ENCODE measurements around the gene TBC1D22A.

The TBC1D22A gene

DNA sequence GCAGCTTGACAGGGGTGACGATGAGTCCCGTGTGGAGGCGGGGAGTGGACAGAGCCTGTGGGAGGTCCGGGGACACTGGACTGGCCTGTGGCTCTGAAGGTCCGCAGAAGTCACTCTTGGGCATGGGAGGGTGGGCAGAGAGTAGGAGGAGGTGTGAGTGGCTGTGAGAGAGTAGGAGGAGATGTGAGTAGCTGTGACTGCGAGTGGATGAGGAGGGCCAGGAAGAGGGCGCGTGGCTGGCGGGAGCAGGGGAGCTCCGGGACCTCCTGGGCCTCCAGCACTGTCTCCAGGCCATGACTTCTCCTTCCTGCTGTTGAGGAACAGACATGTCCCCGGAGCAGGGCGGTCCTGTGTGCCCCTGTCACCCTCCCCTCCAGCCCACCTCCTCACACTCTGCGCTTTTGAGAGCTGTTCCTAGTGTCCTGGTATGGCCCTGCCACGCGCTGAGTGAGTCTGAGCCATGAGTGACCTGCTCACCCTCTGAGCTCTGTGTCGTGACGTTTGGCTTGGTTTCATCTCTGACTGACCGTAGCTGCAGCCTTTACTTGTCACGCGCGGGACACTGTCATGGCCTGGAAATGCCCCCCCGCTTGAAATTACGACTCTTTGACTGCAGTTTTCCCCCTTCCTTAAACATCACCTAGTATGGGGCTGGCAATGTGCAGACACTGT is 391.5 kb downstream of the TBC1D22A start:
- no peak for DNase-seq (ENCODE audit: low read depth, low spot score)

DNA sequence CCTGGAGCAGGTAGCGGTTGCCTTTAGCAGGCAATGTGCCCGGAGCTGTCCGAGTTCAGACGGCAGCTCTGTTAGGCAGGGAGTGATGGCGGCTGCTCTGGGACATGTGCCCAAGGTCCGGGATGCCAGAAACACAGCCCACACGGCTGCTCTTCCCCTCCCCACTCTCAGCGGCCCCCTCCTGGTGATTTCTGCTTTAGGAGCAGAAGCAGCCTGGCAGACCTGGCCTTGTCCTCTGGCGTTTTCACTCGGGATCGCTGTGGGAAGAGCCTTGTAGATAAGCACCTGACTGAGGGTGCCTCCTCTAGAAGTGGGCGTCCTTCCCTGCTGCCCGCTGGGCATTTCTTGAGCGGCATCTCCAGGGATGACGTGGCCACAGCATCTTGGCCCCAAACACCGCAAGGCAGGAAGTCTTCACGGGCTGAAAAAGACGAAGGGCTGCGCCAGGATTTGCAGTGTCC is 392.2 kb downstream of the TBC1D22A start:
- no peak for DNase-seq (ENCODE audit: low read depth, low spot score)

DNA sequence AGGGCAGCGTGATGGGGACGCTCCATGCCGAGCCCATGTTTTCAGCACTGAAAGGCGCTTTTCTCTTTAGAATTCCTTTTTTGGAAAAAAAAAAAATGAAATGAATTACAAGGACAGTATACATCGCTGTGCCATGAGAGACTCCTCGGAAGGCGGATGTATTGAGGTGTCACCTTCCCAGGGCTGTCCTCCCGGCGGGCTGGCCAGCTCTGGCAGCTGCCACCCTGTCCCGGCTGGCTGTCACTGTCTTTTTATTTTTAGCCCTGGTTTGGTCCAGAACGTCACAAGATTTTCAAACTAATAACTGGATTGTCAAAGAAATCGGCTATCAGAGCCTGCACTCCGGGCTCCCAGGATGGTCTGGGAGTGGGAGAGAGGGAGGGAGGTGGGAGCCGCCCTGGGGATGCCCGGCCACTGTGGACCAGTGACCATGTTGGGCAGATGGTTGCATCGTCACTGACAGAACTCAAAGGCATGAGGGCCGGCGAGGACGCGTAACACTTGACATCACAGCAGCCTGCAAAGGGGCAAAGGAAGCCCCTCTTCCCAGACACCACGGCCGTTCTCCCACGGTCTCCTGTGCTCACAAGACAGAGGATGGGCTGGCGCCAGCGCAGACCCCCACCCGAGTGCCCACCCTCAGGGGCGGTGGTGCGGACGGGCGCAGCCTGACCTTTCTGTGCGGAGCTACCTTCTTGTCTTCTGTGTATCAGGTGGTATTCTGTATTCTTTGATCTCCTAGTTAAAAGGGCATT is 392.9 kb downstream of the TBC1D22A start:
- DNase-seq (ENCODE audit: low read depth, low spot score) = no peak

DNA sequence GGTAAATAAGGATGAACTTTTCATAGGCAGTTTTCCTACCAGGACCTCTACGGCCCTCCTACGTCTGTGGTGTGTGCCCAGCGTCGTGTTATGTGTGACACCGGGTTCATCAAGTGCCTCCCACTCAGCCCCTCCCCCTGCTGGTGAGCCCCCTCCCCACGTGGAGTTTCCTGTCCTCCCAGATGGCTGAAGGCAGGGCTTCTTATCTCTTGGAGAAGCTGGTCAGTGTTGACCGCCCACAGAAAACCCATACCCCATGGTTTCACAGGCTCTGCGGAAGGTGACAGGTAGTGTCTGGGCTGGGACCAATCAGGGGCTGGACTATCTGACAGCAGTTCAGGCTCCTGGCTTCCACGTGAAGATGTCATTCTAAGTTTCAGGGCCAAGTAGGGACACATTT is 393.5 kb downstream of the TBC1D22A start:
- no peak for DNase-seq (ENCODE audit: low read depth, low spot score)

DNA sequence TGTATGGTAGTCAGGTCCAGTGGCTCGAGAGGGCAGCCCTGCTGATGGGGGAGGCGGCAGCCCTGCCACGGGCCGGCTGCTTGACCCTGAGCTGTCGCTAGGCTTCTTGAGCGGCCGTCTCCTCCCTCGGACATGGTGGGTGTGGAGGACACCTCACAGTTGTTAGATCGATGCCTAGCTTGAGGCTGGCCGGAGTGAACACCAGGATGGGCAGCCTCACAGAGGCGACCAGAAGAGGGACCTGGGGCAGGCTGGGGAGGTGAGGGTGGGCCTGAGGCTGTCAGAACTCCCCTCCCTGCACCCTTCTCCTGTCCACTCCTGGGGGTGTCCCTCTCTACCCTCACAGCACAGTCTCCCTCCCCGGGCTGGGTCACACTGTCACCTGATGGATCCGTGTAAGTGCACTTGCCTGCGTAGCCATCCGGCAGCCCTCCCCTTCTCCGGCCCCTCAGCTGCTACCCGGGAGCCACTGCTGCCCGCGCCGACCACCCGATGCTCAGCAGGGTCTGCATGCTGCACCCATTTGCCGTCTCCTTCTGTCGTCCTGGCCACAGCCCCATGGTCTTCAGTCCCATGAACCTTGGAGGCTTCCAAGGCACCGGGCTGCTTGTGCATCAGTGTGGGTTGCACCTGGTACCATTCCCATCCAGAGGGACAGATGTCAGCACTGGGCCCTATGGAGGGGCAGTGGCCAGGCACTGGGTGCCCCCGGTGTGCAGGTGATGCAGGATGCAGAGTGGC is 394.1 kb downstream of the TBC1D22A start:
- no peak for DNase-seq (ENCODE audit: low read depth, low spot score)

DNA sequence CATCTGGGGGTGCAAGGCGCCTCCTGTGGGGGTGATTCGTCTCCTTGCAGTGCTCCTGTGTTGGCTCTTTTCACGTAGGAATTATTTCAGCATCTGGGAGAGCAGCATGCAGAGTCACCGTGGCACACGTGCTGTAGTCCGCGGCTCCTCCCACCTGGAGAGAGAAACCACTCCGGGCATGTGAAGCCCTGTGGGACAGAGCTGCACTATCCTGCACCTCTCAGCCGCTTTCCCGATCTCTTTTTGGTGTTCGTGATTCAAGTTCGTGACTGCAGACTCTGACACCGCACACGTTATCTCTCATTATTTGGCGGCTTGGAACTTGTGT is 394.6 kb downstream of the TBC1D22A start:
- DNase-seq (ENCODE audit: low read depth, low spot score) = no peak

DNA sequence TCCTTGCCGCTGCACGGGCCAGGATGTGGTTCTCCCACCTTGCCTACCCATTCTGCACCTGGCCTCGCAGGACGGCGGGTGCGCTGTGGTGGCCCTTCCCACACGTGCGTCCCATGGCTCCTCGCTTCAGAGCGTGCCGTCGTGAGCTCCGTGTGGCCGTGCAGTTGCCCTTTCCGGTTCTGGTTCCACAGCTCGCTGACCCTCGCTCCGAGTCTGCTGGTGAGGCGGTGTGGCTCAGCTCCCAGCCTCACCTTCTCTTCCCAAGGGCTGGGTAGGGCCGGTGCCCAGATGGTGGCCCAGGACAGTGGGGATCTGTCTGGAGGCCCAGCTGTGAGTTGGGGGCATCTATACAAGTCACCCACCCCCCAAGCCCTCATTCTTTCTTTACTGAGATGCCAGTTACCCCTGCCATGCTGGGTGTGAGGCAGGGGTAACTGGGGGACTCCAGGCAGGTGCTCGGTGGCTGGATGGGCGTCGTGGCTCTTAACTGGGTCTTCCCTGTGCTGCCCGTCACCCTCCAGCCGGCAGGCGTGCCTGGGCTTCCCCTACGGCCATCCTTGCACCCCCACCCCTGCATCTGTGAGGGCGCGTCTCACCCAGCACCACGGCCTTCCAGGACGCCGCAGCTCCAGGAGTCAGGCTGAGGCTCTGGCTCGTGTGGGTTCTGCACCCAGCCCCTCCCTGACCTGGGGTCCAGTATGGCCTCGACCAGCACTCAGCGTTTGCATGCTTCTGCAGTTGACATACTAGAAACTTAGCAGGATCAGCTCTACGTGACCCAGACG is 395.2 kb downstream of the TBC1D22A start:
- no peak for DNase-seq (ENCODE audit: low read depth, low spot score)

DNA sequence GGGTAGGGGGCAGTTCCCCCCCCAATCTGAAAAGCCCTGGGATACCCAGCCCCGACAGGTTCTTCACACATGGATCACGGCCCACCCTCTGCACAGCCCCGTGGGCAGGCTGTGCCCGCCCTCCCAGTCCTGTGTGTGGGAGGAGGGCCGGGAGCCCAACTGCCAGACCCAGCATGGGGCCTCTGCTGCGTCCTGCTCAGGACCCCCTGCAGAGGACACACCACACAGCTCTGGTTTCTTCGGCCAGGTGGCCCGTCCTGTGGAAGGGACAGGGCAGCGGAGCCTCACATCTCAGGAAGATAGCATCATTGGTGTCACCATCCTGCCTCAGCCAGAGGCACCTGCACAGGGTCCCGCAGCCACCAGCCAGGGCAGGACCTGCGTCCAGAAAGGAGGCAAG is 396.0 kb downstream of the TBC1D22A start:
- DNase-seq (ENCODE audit: low read depth, low spot score) = no peak

DNA sequence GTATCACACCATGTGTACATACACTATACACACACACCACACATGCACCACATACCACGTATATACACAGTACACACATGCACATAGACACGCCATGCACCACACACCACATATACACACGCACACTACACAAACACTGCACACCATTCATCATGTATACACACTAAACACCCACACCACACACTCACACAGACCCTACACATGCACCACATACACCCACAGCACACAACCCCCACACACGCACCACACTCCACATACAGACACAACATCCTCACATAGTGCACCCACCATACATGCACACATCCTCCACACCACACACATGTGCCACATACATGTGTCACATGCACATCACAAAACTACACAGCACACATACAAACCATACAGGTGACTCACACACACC is 397.1 kb downstream of the TBC1D22A start:
- no peak for DNase-seq (ENCODE audit: low read depth, low spot score)

DNA sequence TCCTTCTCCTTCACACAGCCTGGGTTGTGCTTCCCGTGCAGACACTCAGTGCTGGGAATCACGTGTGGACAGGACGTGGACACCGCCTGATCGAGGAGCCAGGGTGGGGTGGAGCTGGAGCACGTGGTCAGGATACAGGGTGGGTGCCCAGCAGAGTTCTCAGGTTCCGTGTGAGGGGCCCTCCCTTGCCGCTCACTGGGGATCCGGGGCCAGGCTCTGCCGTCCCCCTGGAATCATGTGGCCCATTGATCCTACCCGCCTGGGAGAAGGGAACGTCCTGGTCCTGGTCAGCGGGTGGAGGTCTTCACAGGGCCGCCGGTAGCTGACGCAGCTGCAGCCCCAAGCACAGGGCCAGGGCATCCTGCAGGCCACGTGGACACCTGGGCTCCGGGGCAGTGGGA is 397.7 kb downstream of the TBC1D22A start:
- DNase-seq (ENCODE audit: low read depth, low spot score) = no peak

DNA sequence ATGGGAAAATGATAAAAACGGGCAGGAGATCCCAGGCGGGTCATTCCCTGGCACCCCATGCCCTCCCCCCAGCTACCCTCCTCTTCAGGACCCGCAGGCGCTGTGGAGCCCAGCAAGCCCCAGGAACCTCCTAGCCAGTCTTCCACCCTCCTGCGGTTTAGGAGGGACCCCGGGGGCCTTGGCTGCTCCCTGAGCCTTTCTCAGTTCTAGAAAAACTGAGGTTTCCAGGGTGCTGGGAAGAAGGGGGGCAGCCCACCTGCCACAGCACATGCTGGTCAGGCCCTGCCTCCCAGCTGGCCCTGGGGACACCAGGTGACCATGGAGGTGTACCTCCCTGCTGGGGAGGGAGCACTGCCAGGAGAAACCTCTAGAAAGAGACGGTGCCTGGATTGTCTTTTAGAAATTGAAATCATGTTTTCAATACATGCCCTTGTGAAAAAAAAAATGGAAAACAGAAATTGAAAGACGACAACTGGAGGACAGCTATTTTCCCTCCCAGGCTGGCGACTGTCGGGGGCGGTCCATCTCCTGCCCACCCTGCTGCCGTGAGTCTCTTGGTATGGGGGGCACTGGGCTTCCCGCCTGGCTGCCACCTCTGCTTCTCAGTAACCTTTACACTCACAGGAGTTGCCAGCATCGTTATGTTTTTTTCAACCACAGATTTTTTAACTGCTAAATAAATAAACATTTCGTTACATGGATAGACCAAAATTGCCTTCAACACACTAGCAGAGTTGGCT is 398.5 kb downstream of the TBC1D22A start:
- DNase-seq (ENCODE audit: low read depth, low spot score) = no peak

DNA sequence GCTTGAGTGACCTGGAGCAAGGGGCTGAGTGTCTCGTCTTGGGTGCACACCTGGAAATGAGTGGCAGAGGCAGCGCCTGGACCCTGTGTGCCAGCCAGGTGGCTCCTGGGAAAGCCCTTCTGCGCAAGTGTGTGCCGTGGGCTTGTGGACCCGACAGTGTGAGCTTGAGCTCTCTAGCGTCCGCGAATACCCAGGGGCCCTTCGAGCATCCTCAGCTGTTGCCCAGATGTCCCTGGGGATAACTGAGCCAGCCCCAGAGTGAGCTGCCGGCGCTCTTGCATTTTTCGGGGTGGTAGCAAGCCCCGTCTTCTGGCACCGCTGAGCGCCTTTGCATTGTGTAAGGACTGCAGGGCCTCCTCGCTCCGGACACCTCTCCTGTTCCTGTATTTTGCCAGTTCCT is 399.2 kb downstream of the TBC1D22A start:
- DNase-seq (ENCODE audit: low read depth, low spot score) = no peak

DNA sequence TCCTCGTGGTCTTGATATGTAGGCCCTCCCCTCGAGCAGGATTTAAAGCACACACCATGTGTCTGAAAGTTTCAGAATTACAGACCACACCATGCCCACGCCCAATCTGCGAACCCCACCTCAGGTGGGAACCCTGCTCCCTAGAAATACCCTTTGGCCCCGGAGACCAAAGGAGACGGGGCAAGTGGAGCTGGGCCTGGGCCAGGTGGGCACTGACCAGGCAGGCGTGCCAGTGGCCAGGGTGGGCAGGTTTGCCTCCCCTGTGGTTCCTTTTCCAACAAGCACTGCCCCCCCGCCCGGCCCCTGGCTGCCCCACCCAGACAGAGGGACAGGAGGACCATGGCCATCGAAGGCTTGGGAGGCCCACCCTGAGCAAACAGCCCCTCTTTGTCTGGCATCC is 400.4 kb downstream of the TBC1D22A start:
- no peak for DNase-seq (ENCODE audit: low read depth, low spot score)

DNA sequence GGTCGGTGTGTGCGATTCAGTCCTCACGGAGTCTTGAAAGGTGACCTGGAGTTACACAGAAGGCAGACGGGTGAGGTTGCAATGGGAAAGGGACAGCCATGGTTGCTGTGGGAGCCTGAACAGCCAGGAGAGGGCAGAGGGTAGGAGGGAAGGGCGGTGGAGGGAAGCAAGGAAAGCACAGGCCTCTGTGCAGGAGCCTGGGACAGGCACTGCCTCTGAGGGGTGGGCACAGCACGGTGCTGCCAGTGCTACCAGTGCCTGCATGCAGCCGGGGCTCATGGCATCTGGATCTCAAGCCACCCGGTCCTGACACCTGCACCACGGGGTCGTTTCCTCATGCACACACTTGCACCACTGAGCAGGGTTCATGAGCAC is 401.0 kb downstream of the TBC1D22A start:
- no peak for DNase-seq (ENCODE audit: low read depth, low spot score)

DNA sequence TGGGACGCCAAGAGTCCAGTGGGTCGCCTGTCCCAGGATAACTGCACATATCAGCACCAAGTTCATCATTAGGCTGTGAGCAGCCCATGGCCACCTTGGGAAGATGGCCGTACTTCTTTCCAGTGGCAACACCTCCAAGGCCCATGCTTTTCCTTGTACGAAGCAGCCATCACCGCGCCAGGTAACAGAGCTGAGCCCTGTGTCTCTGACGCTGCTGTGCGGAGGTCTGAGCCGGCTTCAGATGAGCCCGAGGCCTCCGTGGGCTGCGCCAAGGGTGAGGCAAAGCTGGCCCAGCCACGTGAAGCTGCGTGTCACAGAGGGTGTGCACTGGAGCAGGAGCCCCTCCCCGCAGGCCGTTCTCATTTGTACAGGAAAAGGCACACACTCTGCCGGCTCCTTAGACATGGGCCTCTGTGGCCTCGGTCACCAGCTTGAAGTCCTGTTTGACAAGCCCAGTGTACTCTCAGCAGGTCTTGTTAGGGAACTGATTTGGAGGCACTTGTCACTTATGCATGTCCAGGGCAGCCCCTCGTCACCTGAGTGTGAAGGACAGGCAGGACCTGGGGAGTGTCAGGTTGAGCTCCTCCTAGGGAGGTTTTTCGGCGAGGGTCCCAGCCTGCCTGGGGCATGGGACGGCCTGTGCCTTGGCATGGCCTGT is 401.5 kb downstream of the TBC1D22A start:
- DNase-seq (ENCODE audit: low read depth, low spot score) = no peak

DNA sequence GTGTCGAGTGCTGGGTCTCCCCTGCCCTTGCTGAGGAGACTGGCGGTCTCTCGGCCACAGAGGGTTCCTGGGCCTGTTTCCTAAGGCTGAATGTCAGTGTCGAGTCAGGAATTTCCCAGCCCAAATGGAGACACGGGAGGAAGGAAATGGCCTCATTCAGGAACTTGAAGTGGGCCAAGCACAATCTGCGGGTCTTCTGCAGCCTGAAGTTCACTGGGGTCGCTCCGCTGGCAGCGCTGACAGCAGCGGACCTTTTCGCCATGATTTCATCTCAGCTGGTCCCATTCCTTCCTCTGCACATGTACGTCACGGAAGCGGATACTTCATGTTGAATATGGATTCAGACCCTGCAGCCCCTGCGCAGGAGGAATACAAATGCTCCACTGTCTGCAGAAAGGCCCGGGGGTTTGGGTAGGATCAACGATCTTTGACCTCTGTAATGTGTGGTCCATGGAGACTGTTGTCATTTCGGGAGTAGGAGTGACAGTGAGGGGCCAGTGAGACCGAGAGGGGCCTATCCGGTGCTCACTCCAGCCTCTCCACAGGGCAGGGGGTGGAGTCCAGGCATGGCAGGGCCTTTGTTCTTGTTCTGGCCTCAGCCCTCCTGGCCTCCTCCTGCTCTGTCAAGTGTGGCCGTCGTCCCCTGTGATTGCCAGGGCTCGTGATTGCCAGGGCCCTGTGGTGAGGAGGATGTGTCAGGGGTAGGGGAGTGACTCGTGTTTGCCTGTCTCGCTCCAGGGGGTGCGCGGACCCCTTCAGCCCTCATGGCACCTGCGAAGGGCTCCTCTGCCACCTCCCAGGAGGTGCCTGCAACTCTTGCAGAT is 402.3 kb downstream of the TBC1D22A start:
- DNase-seq (ENCODE audit: low read depth, low spot score) = no peak

DNA sequence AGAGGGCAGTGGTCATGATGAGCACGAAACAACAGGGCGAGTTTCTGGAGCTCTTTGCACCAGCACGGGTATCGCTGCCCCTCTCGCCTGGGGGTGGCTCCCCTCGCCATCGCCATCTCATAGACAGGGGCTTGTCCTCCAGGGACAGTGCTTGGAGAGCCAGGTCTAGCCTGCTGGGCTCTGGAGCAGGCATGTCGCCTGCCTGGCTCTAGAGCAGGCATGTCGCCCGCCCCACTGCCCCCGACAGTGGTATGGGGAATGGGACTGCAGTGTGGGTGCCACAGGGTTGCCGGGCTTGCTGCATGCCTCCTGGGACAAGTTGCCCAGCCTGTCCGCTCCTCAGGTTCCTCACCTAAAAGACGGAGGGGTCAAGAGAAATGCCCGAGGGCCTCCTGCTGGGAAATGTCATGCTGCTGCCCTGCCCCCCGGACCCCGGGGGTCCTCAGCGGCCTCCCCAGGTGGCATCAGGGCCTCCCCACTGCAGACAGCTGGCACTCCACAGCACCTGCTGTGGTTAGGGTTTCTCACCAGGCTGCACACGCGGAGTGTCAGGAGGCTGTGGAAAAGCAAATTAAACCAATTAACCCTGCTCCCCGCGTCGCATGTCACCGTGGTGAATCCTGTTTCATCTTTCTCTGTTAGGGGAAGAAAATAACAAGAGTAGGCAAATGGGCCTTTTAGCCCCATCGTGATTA is 403.0 kb downstream of the TBC1D22A start:
- no peak for DNase-seq (ENCODE audit: low read depth, low spot score)

DNA sequence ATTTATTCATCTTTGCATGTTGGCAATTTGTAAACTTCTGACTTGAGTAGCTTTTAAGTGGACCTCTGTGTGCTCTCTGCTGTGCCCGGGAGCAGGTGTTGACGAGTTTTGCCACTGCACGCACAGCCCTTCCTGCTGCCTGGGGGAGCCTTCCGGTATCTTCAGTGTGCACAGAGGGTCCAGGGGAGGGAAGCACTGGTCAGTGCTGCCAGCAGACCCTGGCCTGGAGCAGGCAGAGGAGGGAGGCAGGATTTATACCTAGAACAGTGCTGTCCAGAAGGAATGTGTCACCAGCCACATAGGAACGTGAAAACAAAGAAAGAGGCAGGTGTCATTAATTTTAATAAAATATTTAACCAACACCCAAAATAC is 403.6 kb downstream of the TBC1D22A start:
- no peak for DNase-seq (ENCODE audit: low read depth, low spot score)

DNA sequence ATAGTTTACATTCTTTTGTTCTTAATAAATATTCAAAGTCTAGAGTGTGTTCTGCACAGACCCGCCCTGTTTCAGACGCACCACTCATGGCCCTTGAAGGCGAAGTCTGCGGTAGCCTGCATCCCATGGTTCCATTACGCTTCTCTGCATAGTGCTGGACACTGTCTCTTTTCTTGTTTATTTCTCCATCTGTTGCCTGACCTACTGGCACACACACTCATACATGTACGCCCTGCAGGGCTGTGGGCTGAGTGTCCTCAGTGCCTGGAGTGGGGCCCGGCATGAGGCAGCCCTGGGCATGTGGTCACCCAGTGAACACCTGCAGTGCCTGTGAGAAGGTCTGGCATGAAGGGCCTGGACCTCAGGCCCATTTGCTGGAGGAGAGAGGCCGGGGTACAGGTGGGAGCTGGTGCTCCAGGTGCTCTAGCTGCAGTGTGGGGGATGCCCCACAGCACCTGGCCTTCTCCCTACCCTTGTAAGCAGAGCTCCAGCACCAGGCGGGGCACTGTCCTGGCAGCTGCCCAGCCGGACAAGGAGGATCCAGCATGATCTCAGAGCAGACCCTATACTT is 404.1 kb downstream of the TBC1D22A start:
- DNase-seq (ENCODE audit: low read depth, low spot score) = no peak
